HL-60 (cell line): ENCODE results near the gene PRDM15.

Experiments
- DNase-seq, 2 experiments: peaks; one replicate each; pipeline ENCODE4 v3.0.0-alpha.2; 2010 to 2020; ENCODE audit warnings: low read depth in 1 of 2, low spot score in 1 of 2
- H3K27ac ChIP-seq: fragments of 250-450 bp; sonication (Bioruptor Pico); replicated peaks from 2 replicates; pipeline ENCODE4 v1.5.1; 2020; ENCODE audit warnings: mild to moderate bottlenecking, moderate library complexity
- H3K27me3 ChIP-seq: fragments of 250-450 bp; sonication (Bioruptor Pico); 2 replicates; pipeline ENCODE4 v1.5.1; 2021; ENCODE audit warnings: mild to moderate bottlenecking, moderate library complexity; ENCODE audit not compliant: insufficient read depth, poor library complexity, severe bottlenecking
- H3K4me3 ChIP-seq: replicated peaks from 2 replicates; pipeline ENCODE4 v1.5.1; 2011; ENCODE audit warnings: mild to moderate bottlenecking, control low read depth, low read length; ENCODE audit not compliant: insufficient read depth
- GABPA ChIP-seq: IDR thresholded peaks from 2 replicates; pipeline ENCODE4 v1.6.1; 2012; ENCODE audit warnings: low read depth
- POLR2AphosphoS5 ChIP-seq: IDR thresholded peaks from 2 replicates; pipeline ENCODE4 v1.6.1; 2012; ENCODE audit warnings: low read depth
- SPI1 ChIP-seq: IDR thresholded peaks from 2 replicates; pipeline ENCODE4 v1.6.1; 2012; ENCODE audit warnings: low read depth, mild to moderate bottlenecking, borderline replicate concordance
- TF ChIP-seq, protein P1 (sequence below): IDR thresholded peaks from 2 replicates; pipeline ENCODE4 v1.6.1; 2012; ENCODE audit warnings: low read depth; ENCODE audit not compliant: insufficient replicate concordance
- TF ChIP-seq, protein P2 (sequence below): IDR thresholded peaks from one replicate; pipeline ENCODE4 v1.5.1; 2011; ENCODE audit warnings: low read length, control low read depth, inconsistent platforms; ENCODE audit not compliant: insufficient read depth

The PRDM15 gene

DNA sequence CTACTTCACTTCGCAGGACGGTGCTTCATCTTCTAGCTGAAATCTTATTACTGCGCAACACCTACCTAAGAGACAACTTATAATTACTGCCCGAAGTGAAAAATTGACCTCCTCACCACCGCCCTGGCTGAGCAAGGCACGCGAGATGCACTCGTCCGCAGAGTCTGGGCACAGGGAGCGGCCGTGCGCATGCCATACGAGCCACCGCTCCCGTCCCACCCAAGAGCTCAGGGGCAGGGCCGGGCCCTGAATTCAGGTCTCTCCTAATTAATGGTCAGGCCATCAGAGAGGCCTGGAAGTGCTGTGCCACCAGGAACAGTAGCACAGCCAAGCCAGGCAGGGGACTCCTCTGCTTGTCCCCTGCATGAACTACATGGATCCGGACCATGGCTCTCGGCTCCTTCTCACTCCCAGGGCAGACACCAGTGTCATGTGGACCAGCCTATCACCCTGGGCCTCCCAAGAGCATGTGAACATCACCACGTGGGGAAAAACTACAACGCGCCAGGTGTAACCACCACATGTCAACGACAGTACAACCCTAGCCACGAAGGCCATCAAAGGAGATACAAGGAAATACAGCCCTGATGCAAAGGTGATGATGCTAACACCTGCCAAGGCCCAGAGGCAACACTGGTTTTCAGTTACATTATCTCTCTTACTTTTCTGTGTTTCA lies 123.7 kb downstream of the PRDM15 start:
- TF ChIP-seq GABPA (no peak), POLR2AphosphoS5 (no peak), SPI1 (no peak)
- TF ChIP-seq, protein P1, sequence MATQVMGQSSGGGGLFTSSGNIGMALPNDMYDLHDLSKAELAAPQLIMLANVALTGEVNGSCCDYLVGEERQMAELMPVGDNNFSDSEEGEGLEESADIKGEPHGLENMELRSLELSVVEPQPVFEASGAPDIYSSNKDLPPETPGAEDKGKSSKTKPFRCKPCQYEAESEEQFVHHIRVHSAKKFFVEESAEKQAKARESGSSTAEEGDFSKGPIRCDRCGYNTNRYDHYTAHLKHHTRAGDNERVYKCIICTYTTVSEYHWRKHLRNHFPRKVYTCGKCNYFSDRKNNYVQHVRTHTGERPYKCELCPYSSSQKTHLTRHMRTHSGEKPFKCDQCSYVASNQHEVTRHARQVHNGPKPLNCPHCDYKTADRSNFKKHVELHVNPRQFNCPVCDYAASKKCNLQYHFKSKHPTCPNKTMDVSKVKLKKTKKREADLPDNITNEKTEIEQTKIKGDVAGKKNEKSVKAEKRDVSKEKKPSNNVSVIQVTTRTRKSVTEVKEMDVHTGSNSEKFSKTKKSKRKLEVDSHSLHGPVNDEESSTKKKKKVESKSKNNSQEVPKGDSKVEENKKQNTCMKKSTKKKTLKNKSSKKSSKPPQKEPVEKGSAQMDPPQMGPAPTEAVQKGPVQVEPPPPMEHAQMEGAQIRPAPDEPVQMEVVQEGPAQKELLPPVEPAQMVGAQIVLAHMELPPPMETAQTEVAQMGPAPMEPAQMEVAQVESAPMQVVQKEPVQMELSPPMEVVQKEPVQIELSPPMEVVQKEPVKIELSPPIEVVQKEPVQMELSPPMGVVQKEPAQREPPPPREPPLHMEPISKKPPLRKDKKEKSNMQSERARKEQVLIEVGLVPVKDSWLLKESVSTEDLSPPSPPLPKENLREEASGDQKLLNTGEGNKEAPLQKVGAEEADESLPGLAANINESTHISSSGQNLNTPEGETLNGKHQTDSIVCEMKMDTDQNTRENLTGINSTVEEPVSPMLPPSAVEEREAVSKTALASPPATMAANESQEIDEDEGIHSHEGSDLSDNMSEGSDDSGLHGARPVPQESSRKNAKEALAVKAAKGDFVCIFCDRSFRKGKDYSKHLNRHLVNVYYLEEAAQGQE: no peak
- TF ChIP-seq, protein P2, sequence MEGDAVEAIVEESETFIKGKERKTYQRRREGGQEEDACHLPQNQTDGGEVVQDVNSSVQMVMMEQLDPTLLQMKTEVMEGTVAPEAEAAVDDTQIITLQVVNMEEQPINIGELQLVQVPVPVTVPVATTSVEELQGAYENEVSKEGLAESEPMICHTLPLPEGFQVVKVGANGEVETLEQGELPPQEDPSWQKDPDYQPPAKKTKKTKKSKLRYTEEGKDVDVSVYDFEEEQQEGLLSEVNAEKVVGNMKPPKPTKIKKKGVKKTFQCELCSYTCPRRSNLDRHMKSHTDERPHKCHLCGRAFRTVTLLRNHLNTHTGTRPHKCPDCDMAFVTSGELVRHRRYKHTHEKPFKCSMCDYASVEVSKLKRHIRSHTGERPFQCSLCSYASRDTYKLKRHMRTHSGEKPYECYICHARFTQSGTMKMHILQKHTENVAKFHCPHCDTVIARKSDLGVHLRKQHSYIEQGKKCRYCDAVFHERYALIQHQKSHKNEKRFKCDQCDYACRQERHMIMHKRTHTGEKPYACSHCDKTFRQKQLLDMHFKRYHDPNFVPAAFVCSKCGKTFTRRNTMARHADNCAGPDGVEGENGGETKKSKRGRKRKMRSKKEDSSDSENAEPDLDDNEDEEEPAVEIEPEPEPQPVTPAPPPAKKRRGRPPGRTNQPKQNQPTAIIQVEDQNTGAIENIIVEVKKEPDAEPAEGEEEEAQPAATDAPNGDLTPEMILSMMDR: no peak

DNA sequence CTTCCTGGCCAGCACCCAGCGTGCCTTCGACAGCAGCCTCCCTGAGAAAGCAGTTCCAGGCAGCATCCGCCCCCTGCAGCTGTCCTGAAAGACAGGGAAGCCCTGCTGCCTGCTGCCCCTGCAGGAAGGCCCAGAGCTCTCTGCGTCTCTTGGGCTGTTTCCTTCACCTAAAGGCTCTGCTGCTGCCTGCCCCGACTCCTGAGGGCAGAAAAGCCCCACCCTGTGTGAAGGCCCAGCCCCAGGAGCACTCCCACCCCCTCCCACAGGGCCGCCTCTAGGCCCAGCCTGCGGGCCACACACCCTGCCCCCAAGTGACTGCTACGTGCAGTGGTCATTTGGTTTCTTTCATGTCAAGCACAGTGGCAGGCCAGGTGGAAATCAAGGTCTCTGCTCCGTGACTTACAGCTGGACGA lies 124.7 kb downstream of the PRDM15 start:
- no peak for TF ChIP-seq POLR2AphosphoS5
- TF ChIP-seq SPI1: no peak
- TF ChIP-seq, protein P2: no peak
- TF ChIP-seq GABPA: no peak
- TF ChIP-seq, protein P1: no peak
- no peak for DNase-seq
- peaks cover 5% of the 10 kb centered on the region for H3K27me3 ChIP-seq
- no peak overlapping the region for H3K4me3 ChIP-seq
- no peak overlapping the region for H3K27ac ChIP-seq

More for the DNA sequence above, 123.7 kb downstream of the PRDM15 start:
- no peak overlapping the region for H3K4me3 ChIP-seq
- no peak overlapping the region for H3K27ac ChIP-seq
- peaks cover 3% of the 10 kb centered on the region for H3K27me3 ChIP-seq
- DNase-seq: no peak

DNA sequence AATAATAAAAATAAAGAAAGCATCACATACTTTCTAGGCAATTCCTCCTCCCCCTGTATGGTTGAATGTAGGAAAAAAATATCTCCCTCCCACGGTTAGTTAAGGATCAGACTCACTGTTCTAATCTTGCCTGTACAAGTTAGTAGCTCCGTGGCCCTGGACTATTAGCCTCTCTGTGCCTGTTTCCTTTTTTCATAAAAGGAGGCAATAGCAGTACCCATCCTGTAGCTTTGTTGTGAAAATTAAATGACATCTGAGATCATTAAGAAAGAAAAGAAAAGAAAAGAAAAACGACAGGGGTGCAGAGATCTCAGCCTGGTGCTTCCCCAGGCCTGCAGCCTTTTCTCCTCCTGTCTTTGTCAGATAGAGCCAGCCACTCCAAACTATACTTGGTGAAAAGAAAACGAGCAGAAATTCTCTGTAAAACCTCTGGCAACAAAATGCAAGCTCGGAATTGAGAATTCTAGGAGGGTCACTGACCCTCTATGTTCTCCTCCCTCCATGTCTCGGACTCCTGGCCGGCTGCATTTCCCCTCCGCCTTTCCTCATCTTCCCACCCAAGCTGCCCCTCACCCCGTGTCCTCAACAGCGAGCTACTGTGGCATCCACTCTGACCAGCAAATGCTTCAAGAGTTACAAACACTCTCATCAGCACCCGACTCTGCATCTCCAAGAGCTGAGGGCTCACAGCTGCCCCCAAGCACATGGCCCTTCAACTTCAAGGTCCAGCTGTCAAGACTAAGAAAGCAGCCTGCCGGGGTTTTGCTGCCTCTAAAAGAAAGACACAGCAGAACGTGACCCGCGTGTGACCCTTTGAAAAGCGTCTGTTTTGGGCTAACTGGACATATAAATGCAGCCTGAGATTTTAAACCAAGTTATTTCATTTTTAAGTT lies 125.9 kb downstream of the PRDM15 start:
- Histone ChIP-seq H3K27ac (no peak overlapping the region), H3K27me3 (peaks cover 5% of the 10 kb centered on the region), H3K4me3 (no peak overlapping the region)
- no peak for DNase-seq
- TF ChIP-seq POLR2AphosphoS5 (no peak), GABPA (no peak), SPI1 (no peak)
- TF ChIP-seq, protein P2: no peak
- TF ChIP-seq, protein P1: no peak
